Smooth muscle cell (in vitro differentiated cells): ENCODE results near the gene GFPT1. TPM values are rescaled to one million over a fixed set of nuclear protein-coding genes. Genes with fewer than 3 reads are reported as not detected.

Experiments
- DNase-seq: peaks from one replicate; lab custom pipeline; 2025; ENCODE audit not compliant: unreplicated experiment; lab: John Stamatoyannopoulos, UW
- H2AFZ ChIP-seq: fragments of 200-600 bp; sonication (generic); 2 replicates; pipeline ENCODE4 v1.6.0; 2016; ENCODE audit warnings: antibody characterized with exemption, low read depth, mild to moderate bottlenecking
- H3F3A ChIP-seq: fragments of 200-600 bp; sonication (generic); 2 replicates; pipeline ENCODE4 v1.6.0; 2017; ENCODE audit warnings: antibody characterized with exemption, low read depth
- H3K27ac ChIP-seq: fragments of 200-600 bp; sonication (generic); 2 replicates; pipeline ENCODE4 v1.5.1; 2016; ENCODE audit warnings: low read depth, mild to moderate bottlenecking
- H3K27me3 ChIP-seq: fragments of 200-600 bp; sonication (generic); 2 replicates; pipeline ENCODE4 v1.6.1; 2016; ENCODE audit warnings: low read depth, mild to moderate bottlenecking
- H3K36me3 ChIP-seq: fragments of 200-600 bp; sonication (generic); 2 replicates; pipeline ENCODE4 v1.5.1; 2016; ENCODE audit warnings: low read depth
- H3K4me1 ChIP-seq: fragments of 200-600 bp; sonication (generic); 2 replicates; pipeline ENCODE4 v1.5.1; 2016; ENCODE audit warnings: low read depth
- H3K4me2 ChIP-seq: fragments of 200-600 bp; sonication (generic); 2 replicates; pipeline ENCODE4 v1.6.0; 2016; ENCODE audit warnings: mild to moderate bottlenecking
- H3K4me3 ChIP-seq: fragments of 200-600 bp; sonication (generic); 2 replicates; pipeline ENCODE4 v1.5.1; 2016; ENCODE audit warnings: mild to moderate bottlenecking
- H3K79me2 ChIP-seq: fragments of 200-600 bp; sonication (generic); 2 replicates; pipeline ENCODE4 v1.6.0; 2016; ENCODE audit warnings: low read depth, mild to moderate bottlenecking
- H3K9ac ChIP-seq: fragments of 200-600 bp; sonication (generic); 2 replicates; pipeline ENCODE4 v1.6.0; 2016; ENCODE audit warnings: low read depth
- H3K9me3 ChIP-seq: fragments of 200-600 bp; sonication (generic); replicated peaks from 2 replicates; pipeline ENCODE4 v1.5.1; 2016; ENCODE audit warnings: low read depth
- H4K20me1 ChIP-seq: fragments of 200-600 bp; sonication (generic); 2 replicates; pipeline ENCODE4 v1.6.0; 2016; ENCODE audit warnings: low read depth
- WGBS: methylation state at CpG from one replicate; pipeline ENCODE4 v1.1.7; 2016; ENCODE audit warnings: low lambda C conversion rate; 5-methylcytosine and 5-hydroxymethylcytosine counted together
- polyA plus RNA-seq: library from polyadenylated mRNA; unstranded; fragments of >200 nt; fragmentation: Nextera tagmentation; extraction: Ambion mirVana; gene quantifications from 2 replicates; pipeline ENCODE4 v1.2.1, GENCODE V29; 2016
- total RNA-seq: library from RNA; depleted of rRNA; stranded (reverse); fragments of >200 nt; gene quantifications from 2 replicates; pipeline ENCODE4 v1.2.3, GENCODE V29; 2014
- TF ChIP-seq, protein P1 (sequence below): fragments of 200-600 bp; sonication (generic); IDR thresholded peaks from 2 replicates; pipeline ENCODE4 v1.5.1; 2017; ENCODE audit warnings: borderline replicate concordance, mild to moderate bottlenecking, antibody characterized with exemption; ENCODE audit not compliant: insufficient read depth, poor library complexity, severe bottlenecking

The GFPT1 gene
- total and polyA plus RNA-seq, 2 experiments from 2014 or later, result 78.5 to 97.7 TPM

DNA sequence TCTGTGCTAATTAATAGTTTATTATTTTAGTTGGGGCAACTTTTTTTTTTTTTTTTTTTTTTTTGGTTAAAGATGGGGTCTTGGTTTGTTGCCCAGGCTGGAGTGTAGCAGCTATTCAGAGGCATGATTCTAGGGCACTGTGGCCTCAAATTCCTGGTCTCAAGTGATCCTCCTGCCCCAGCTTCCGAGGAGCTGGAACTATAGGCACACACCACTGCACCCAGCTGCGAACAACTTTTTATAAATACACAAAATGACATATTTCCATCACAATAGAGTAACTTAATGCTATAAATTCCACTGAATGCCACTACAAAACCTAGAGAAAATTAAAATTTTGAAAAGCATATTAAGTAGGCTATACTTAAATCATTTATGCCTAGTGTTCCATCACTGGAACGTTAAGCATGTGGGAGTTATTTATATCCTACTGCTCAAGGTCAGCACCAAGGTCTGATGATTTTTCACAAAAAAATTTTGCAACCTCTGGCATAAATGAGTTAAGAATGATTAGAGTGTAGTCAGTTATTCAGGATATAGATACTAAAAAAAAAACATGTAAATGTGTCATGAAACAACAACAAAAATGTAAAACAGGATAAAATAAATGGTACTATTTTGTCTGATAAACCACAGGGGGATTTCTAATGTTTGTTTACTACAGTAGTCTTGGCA is 46.8 kb downstream of the GFPT1 start:
- H3K9ac ChIP-seq, result no peak overlapping the region
- no peak overlapping the region for H2AFZ ChIP-seq
- TF ChIP-seq, protein P1, sequence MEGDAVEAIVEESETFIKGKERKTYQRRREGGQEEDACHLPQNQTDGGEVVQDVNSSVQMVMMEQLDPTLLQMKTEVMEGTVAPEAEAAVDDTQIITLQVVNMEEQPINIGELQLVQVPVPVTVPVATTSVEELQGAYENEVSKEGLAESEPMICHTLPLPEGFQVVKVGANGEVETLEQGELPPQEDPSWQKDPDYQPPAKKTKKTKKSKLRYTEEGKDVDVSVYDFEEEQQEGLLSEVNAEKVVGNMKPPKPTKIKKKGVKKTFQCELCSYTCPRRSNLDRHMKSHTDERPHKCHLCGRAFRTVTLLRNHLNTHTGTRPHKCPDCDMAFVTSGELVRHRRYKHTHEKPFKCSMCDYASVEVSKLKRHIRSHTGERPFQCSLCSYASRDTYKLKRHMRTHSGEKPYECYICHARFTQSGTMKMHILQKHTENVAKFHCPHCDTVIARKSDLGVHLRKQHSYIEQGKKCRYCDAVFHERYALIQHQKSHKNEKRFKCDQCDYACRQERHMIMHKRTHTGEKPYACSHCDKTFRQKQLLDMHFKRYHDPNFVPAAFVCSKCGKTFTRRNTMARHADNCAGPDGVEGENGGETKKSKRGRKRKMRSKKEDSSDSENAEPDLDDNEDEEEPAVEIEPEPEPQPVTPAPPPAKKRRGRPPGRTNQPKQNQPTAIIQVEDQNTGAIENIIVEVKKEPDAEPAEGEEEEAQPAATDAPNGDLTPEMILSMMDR, result no peak
- H3K4me2 ChIP-seq, result no peak overlapping the region
- WGBS, result 60% methylated on average over 3 of the region's 3 CpGs
- H3F3A ChIP-seq, result peaks cover 10% of the 10 kb centered on the region
- H3K4me1 ChIP-seq, result no peaks in the 10 kb centered on the region
- H3K9me3 ChIP-seq, result no peaks in the 10 kb centered on the region
- peaks cover 85% of the 10 kb centered on the region for H4K20me1 ChIP-seq
- H3K27ac ChIP-seq, result peak overlapping the region; percentile 55
- H3K79me2 ChIP-seq, result peaks cover 50% of the 10 kb centered on the region
- DNase-seq, result no peak
- no peak overlapping the region for H3K4me3 ChIP-seq
- no peaks in the 10 kb centered on the region for H3K27me3 ChIP-seq
- H3K36me3 ChIP-seq, result peaks cover 62% of the 10 kb centered on the region

GRCh38 chr2:69335311-69335710 is 51.7 kb downstream of the GFPT1 start:
- Histone ChIP-seq H3K27me3 (no peaks in the 10 kb centered on the region), H3K4me1 (no peaks in the 10 kb centered on the region), H3K9me3 (no peaks in the 10 kb centered on the region), H3K36me3 (peaks cover 35% of the 10 kb centered on the region), H3F3A (no peaks in the 10 kb centered on the region), H2AFZ (no peak overlapping the region), H3K9ac (no peak overlapping the region), H3K4me3 (no peak overlapping the region), H4K20me1 (peaks cover 70% of the 10 kb centered on the region), H3K27ac (no peak overlapping the region), H3K79me2 (peaks cover 52% of the 10 kb centered on the region), H3K4me2 (no peak overlapping the region)
- no peak for DNase-seq
- TF ChIP-seq, protein P1, result no peak
- WGBS, result 81% methylated on average over 2 of the region's 2 CpGs

GRCh38 chr2:69333352-69333751 is 53.7 kb downstream of the GFPT1 start:
- H3K9ac ChIP-seq, result no peak overlapping the region
- 95% methylated on average over 2 of the region's 2 CpGs for whole genome bisulfite sequencing
- no peaks in the 10 kb centered on the region for H3K9me3 ChIP-seq
- H3F3A ChIP-seq, result peaks cover 5% of the 10 kb centered on the region
- no peaks in the 10 kb centered on the region for H3K27me3 ChIP-seq
- no peak overlapping the region for H3K4me2 ChIP-seq
- H3K36me3 ChIP-seq, result peaks cover 50% of the 10 kb centered on the region
- H4K20me1 ChIP-seq, result peaks cover 71% of the 10 kb centered on the region
- H3K4me1 ChIP-seq, result no peaks in the 10 kb centered on the region
- no peak for DNase-seq
- no peak overlapping the region for H3K27ac ChIP-seq
- TF ChIP-seq, protein P1, result no peak
- H2AFZ ChIP-seq, result no peak overlapping the region
- H3K4me3 ChIP-seq, result no peak overlapping the region
- H3K79me2 ChIP-seq, result peaks cover 44% of the 10 kb centered on the region

- DNase-seq, result no peak
- Histone ChIP-seq H3K27ac (no peak overlapping the region), H4K20me1 (peaks cover 49% of the 10 kb centered on the region), H3K4me2 (no peak overlapping the region), H2AFZ (no peak overlapping the region), H3K79me2 (peaks cover 35% of the 10 kb centered on the region), H3K4me3 (no peak overlapping the region), H3K9ac (no peak overlapping the region), H3K36me3 (peaks cover 52% of the 10 kb centered on the region), H3K27me3 (no peaks in the 10 kb centered on the region), H3K9me3 (no peaks in the 10 kb centered on the region), H3K4me1 (no peaks in the 10 kb centered on the region), H3F3A (peaks cover 5% of the 10 kb centered on the region)
- WGBS, result 100% methylated on average over 2 of the region's 2 CpGs
- TF ChIP-seq, protein P1, result no peak
Measured at GRCh38 chr2:69330781-69331180, 56.2 kb downstream of the GFPT1 start.
